ENCODE measurements around the gene TP53TG5. TPM values are rescaled to one million over a fixed set of nuclear protein-coding genes. Genes with fewer than 3 reads are reported as not detected.

Gene TP53TG5
- total RNA-seq: not detected in 2 replicates

GRCh38 chr20:45378191-45378590, at the start of gene TP53TG5:
TSS of gene TP53TG5 (minus strand) at chr20:45378325. CDS start at chr20:45378236, 89 bp downstream.

GRCh38 chr20:45415822-45416637, 37.9 kb upstream of the TP53TG5 start, which contains the start of gene PIGT:
TSS of gene PIGT (plus strand) at chr20:45416141. CDS start at chr20:45416157, 16 bp downstream.

GRCh38 chr20:45407783-45408645, 29.9 kb upstream of the TP53TG5 start, which contains the start of gene DBNDD2:
TSS of gene DBNDD2 (plus strand) at chr20:45408289. CDS start at chr20:45408468, 179 bp downstream.

GRCh38 chr20:45362804-45363610, 15.1 kb downstream of the TP53TG5 start, which contains the start of gene SYS1:
TSS of gene SYS1 (plus strand) at chr20:45363156. CDS start at chr20:45363532, 376 bp downstream.

GRCh38 chr20:45347936-45348778, 30.0 kb downstream of the TP53TG5 start, which contains the start of gene SDC4:
TSS of gene SDC4 (minus strand) at chr20:45348424. CDS start at chr20:45348384, 40 bp downstream.

Small RNA genes lying within 50 kb of the gene (small RNA-seq; reads per million reads assigned to genes)
- 0.09 reads per million for gene MIR6812

Other genes with a start within 250 kb of the TP53TG5 start
- gene PI3, start 203.4 kb downstream of the TP53TG5 start, total RNA-seq: not detected in 2 replicates
- not detected in 2 replicates for gene SEMG1, start 171.3 kb downstream of the TP53TG5 start, total RNA-seq
- not detected in 2 replicates for gene SEMG2, start 157.0 kb downstream of the TP53TG5 start, total RNA-seq
- 0.79 TPM in 1 of 2 replicates, not detected in the other for gene SLPI, start 123.8 kb downstream of the TP53TG5 start, total RNA-seq
- gene RBPJL, start 71.5 kb downstream of the TP53TG5 start, total RNA-seq: not detected in 2 replicates
- gene MATN4, start 70.0 kb downstream of the TP53TG5 start, total RNA-seq: 0.54 and 1.2 TPM in 2 replicates
- 206 and 382 TPM in 2 replicates for gene SDC4, start 29.9 kb downstream of the TP53TG5 start, total RNA-seq
- gene SYS1, start 15.2 kb downstream of the TP53TG5 start, total RNA-seq: 34.9 and 57.5 TPM in 2 replicates
- 5.4 and 5.5 TPM in 2 replicates for gene DBNDD2, start 30.0 kb upstream of the TP53TG5 start, total RNA-seq
- 55.4 and 59.3 TPM in 2 replicates for gene PIGT, start 37.8 kb upstream of the TP53TG5 start, total RNA-seq
- 12.9 and 31.8 TPM in 2 replicates for gene WFDC2, start 91.4 kb upstream of the TP53TG5 start, total RNA-seq
- 0.39 TPM in 1 of 2 replicates, not detected in the other for gene SPINT3, start 137.3 kb upstream of the TP53TG5 start, total RNA-seq
- 1.6 TPM in 1 of 2 replicates, not detected in the other for gene WFDC6, start 161.2 kb upstream of the TP53TG5 start, total RNA-seq
- gene EPPIN, start 169.1 kb upstream of the TP53TG5 start, total RNA-seq: 0.11 TPM in 1 of 2 replicates, not detected in the other
- not detected in 2 replicates for gene WFDC8, start 201.0 kb upstream of the TP53TG5 start, total RNA-seq

Data from placental epithelial cell (primary cell).